IMR-90 (cell line): ENCODE results near the gene ADAMTS17. TPM values are rescaled to one million over a fixed set of nuclear protein-coding genes. Genes with fewer than 3 reads are reported as not detected.

Experiments used
- ATAC-seq: fragments of 200-7000 bp; cut with Tn5 transposase; 2 replicates; pipeline ENCODE4 v1.9.1; 2020; ENCODE audit warnings: low read depth, mild to moderate bottlenecking, moderate library complexity
- BruUV-seq: library from RNA; stranded (reverse); fragments of 400-500 nt; replicated peaks from 2 replicates; lab custom pipeline; 2021; lab: Mats Ljungman, UMichigan
- CTCF ChIA-PET: fragments of 300-600 bp; formaldehyde crosslinking; extraction: SDS; loops from one replicate; lab custom pipeline; 2021; ENCODE audit warnings: antibody characterized with exemption; lab: Yijun Ruan, JAX
- POLR2A ChIA-PET: fragments of 300-600 bp; sonication (Branson Sonifier 250); formaldehyde crosslinking; loops from one replicate; lab custom pipeline; 2022; ENCODE audit warnings: antibody characterized with exemption; ENCODE audit not compliant: unreplicated experiment; lab: Charles Lee
- DNase-seq: peaks from one replicate; pipeline ENCODE4 v3.0.0; 2013
- H2AFZ ChIP-seq: replicated peaks from 2 replicates; pipeline ENCODE3; 2013; ENCODE audit warnings: low read length, mild to moderate bottlenecking; ENCODE audit not compliant: poor library complexity
- H2AK5ac ChIP-seq: 2 replicates; pipeline ENCODE4 v1.6.1; 2013; ENCODE audit warnings: low read depth, low read length, inconsistent platforms
- H2AK9ac ChIP-seq: replicated peaks from 2 replicates; pipeline ENCODE3; 2013; ENCODE audit warnings: mild to moderate bottlenecking, low read depth, low read length, moderate library complexity; ENCODE audit not compliant: poor library complexity
- H2BK120ac ChIP-seq: 2 replicates; pipeline ENCODE4 v1.6.1; 2013; ENCODE audit warnings: low read depth, low read length, inconsistent platforms
- H2BK15ac ChIP-seq: 3 replicates; pipeline ENCODE4 v1.6.1; 2013; ENCODE audit warnings: low read depth, low read length, inconsistent platforms
- H2BK20ac ChIP-seq: 2 replicates; pipeline ENCODE4 v1.6.1; 2013; ENCODE audit warnings: low read depth, mild to moderate bottlenecking, inconsistent platforms, low read length, moderate library complexity
- H2BK5ac ChIP-seq: 2 replicates; pipeline ENCODE4 v1.6.1; 2013; ENCODE audit warnings: mild to moderate bottlenecking, low read depth, low read length, inconsistent platforms; ENCODE audit not compliant: poor library complexity, severe bottlenecking
- H3K14ac ChIP-seq: replicated peaks from 2 replicates; pipeline ENCODE4 v1.6.1; 2013; ENCODE audit warnings: low read depth, low read length, inconsistent platforms
- H3K18ac ChIP-seq: 2 replicates; pipeline ENCODE4 v1.6.1; 2013; ENCODE audit warnings: low read depth, low read length, control low read depth
- H3K23ac ChIP-seq: 2 replicates; pipeline ENCODE4 v1.6.1; 2013; ENCODE audit warnings: low read depth, low read length, inconsistent platforms
- H3K27ac ChIP-seq: 2 replicates; pipeline ENCODE4 v1.5.1; 2013; ENCODE audit warnings: mild to moderate bottlenecking, control low read depth, low read length; ENCODE audit not compliant: insufficient read depth
- H3K27me3 ChIP-seq: 2 replicates; pipeline ENCODE4 v1.6.1; 2013; ENCODE audit warnings: low read length; ENCODE audit not compliant: control insufficient read depth, insufficient read depth
- H3K36me3 ChIP-seq: 2 replicates; pipeline ENCODE4 v1.6.1; 2013; ENCODE audit warnings: low read length, mixed read lengths; ENCODE audit not compliant: control insufficient read depth, insufficient read depth
- H3K4ac ChIP-seq: 2 replicates; pipeline ENCODE4 v1.6.1; 2013; ENCODE audit warnings: low read depth, low read length, inconsistent platforms
- H3K4me1 ChIP-seq: 2 replicates; pipeline ENCODE4 v1.6.1; 2013; ENCODE audit warnings: low read length, mixed read lengths; ENCODE audit not compliant: control insufficient read depth, insufficient read depth
- H3K4me2 ChIP-seq: 2 replicates; pipeline ENCODE4 v1.6.1; 2013; ENCODE audit warnings: low read depth, mild to moderate bottlenecking, control low read depth, low read length, moderate library complexity
- H3K4me3 ChIP-seq: 2 replicates; pipeline ENCODE4 v1.5.1; 2013; ENCODE audit warnings: low read depth, mild to moderate bottlenecking, control low read depth, low read length, moderate library complexity; ENCODE audit not compliant: insufficient read depth
- H3K56ac ChIP-seq: 2 replicates; pipeline ENCODE4 v1.6.1; 2013; ENCODE audit warnings: low read length, inconsistent platforms; ENCODE audit not compliant: insufficient read depth; ENCODE audit errors: extremely low read depth
- H3K79me1 ChIP-seq, 2 experiments: 2 replicates each; pipeline ENCODE4 v1.6.1; 2013; ENCODE audit warnings: low read length in 2 of 2, inconsistent platforms in 1 of 2, low read depth in 1 of 2
- H3K9ac ChIP-seq: 2 replicates; pipeline ENCODE4 v1.6.1; 2013; ENCODE audit warnings: low read depth, low read length, control low read depth
- H3K9me1 ChIP-seq: 2 replicates; pipeline ENCODE4 v1.6.1; 2013; ENCODE audit warnings: low read length, inconsistent platforms; ENCODE audit not compliant: insufficient read depth
- H3K9me3 ChIP-seq: 2 replicates; pipeline ENCODE4 v1.6.1; 2013; ENCODE audit warnings: low read length; ENCODE audit not compliant: control insufficient read depth, insufficient read depth
- H4K20me1 ChIP-seq: 2 replicates; pipeline ENCODE4 v1.6.1; 2013; ENCODE audit warnings: low read length, inconsistent platforms; ENCODE audit not compliant: insufficient read depth
- H4K5ac ChIP-seq: 2 replicates; pipeline ENCODE4 v1.6.1; 2013; ENCODE audit warnings: mild to moderate bottlenecking, low read depth, low read length, control low read depth
- H4K8ac ChIP-seq, 2 experiments: 2 replicates each; pipeline ENCODE4 v1.6.1; 2013; ENCODE audit warnings: low read depth in 2 of 2, low read length in 2 of 2, control low read depth in 1 of 2, inconsistent platforms in 1 of 2
- H4K91ac ChIP-seq: 2 replicates; pipeline ENCODE4 v1.6.1; 2013; ENCODE audit warnings: low read depth, low read length, inconsistent platforms; ENCODE audit not compliant: insufficient read depth
- CTCF ChIP-seq: conservative IDR thresholded peaks from 2 replicates; pipeline ENCODE4 v1.5.1; 2012; ENCODE audit warnings: mild to moderate bottlenecking, low read depth, low read length, improper control_type of control experiment
- FOS ChIP-seq: fragments of 150-350 bp; IDR thresholded peaks from 2 replicates; pipeline ENCODE4 v1.6.1; 2016; ENCODE audit warnings: low read depth, low read length
- MXI1 ChIP-seq: IDR thresholded peaks from 2 replicates; pipeline ENCODE4 v1.6.1; 2012; ENCODE audit warnings: low read depth, mild to moderate bottlenecking, low read length, moderate library complexity, borderline replicate concordance
- NFE2L2 ChIP-seq: fragments of 150-350 bp; IDR thresholded peaks from 2 replicates; pipeline ENCODE4 v1.6.1; 2016; ENCODE audit warnings: low read depth, mild to moderate bottlenecking, low read length
- WGBS, 2 experiments: methylation state at CpG; one replicate each; pipeline versions ENCODE4 v1.1.5 to v1.1.7; 2013; ENCODE audit warnings: missing lambda C conversion rate in 2 of 2; ENCODE audit not compliant: insufficient read length in 1 of 2; ENCODE audit errors: extremely low coverage in 2 of 2; 5-methylcytosine and 5-hydroxymethylcytosine counted together
- dilution Hi-C: fragments of 300-500 bp; cut with HindIII; formaldehyde crosslinking; loops from one replicate; pipeline ENCODE4 v1.14.3; 2018; ENCODE audit warnings: low sequenced_read_pairs; ENCODE audit not compliant: unreplicated experiment
- in situ Hi-C: fragments of 300-500 bp; cut with MboI; formaldehyde crosslinking; loops from 3 replicates; pipeline ENCODE4 v1.14.3; 2019; ENCODE audit warnings: low sequenced_read_pairs, inconsistent platforms, mixed read lengths
- intact Hi-C: fragments of 100-400 bp; cut with micrococcal nuclease; formaldehyde crosslinking; loops from 2 replicates; pipeline ENCODE4 v1.10.0; 2022
- polyA plus RNA-seq, 3 experiments: library from polyadenylated mRNA; depleted of rRNA; stranded (reverse); fragments of >200 nt; gene quantifications; 2 replicates each; pipeline ENCODE4 v1.2.3, GENCODE V29; 2012; ENCODE audit warnings: low replicate concordance in 1 of 3
- total RNA-seq: library from RNA; depleted of rRNA; stranded (reverse); fragments of >200 nt; gene quantifications from 2 replicates; pipeline ENCODE4 v1.2.3, GENCODE V29; 2012

ADAMTS17 gene
- total and polyA plus RNA-seq, 2 of the 4 experiments (the other 2 are of a cell fraction) = 0.03 TPM; not detected in 1

DNA sequence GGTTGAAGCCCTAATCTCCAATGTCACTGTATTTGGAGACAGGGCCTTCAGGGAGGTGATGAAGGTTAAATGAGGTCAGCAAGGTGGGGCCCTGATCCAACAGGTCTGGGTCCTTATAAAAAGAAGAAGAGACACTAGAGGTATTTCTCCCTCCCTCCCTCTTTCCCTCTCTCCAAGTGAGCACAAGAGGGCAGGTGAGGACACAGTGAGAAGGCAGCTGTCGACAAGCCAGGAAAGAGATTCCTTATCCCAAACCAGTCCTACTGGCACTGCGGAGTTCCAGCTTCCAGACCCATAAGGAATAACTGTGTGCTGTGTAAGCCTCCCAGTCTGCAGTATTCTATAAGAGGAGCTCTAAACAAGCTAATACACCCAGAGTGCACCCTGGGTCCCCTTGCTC, 134.7 kb downstream of the ADAMTS17 start:
- BruUV-seq = no TSS peak

More for the DNA sequence above, 134.7 kb downstream of the ADAMTS17 start:
- H2BK5ac ChIP-seq = no peak overlapping the region
- TF ChIP-seq CTCF (no peak), FOS (no peak), NFE2L2 (no peak), MXI1 (no peak)
- H2BK120ac ChIP-seq = no peak overlapping the region
- no peaks in the 10 kb centered on the region for H3K9me1 ChIP-seq
- in situ Hi-C loops (no loop called here), dilution Hi-C loops (no loop called here), intact Hi-C loops (no loop called here)
- no peak overlapping the region for H2AK5ac ChIP-seq
- no peaks in the 10 kb centered on the region for H3K79me1 ChIP-seq
- ChIA-PET POLR2A (no interaction called here), CTCF (no interaction called here)
- H2AFZ ChIP-seq = no peak overlapping the region
- H3K14ac ChIP-seq = no peak overlapping the region
- H3K9me3 ChIP-seq = peaks cover 38% of the 10 kb centered on the region
- no peak overlapping the region for H4K8ac ChIP-seq
- no peaks in the 10 kb centered on the region for H3K36me3 ChIP-seq
- no peaks in the 10 kb centered on the region for H3K4me1 ChIP-seq
- DNase-seq = no peak
- WGBS, 2 experiments = no CpG with 5 or more reads among the region's 2 CpGs
- no peak overlapping the region for H3K18ac ChIP-seq
- ATAC-seq = no peak
- H2AK9ac ChIP-seq = no peak overlapping the region
- H3K9ac ChIP-seq = no peak overlapping the region
- no peak overlapping the region for H4K91ac ChIP-seq
- H3K56ac ChIP-seq = no peak overlapping the region
- H4K20me1 ChIP-seq = no peaks in the 10 kb centered on the region
- no peak overlapping the region for H2BK15ac ChIP-seq
- no peaks in the 10 kb centered on the region for H3K27me3 ChIP-seq
- no peak overlapping the region for H2BK20ac ChIP-seq
- H3K23ac ChIP-seq = no peak overlapping the region
- H3K4me2 ChIP-seq = no peak overlapping the region
- no peak overlapping the region for H3K27ac ChIP-seq
- H3K4ac ChIP-seq = no peak overlapping the region
- no peak overlapping the region for H3K4me3 ChIP-seq
- no peak overlapping the region for H4K5ac ChIP-seq
